Loucy (cell line): Measurements from ENCODE around the gene PGAM5.

Experiments used
- H2AFZ ChIP-seq: fragments of 200-600 bp; sonication (generic); 2 replicates; pipeline ENCODE4 v1.6.0; 2016; ENCODE audit warnings: antibody characterized with exemption, mild to moderate bottlenecking, low read length, moderate library complexity
- H3F3A ChIP-seq: fragments of 200-600 bp; 2 replicates; pipeline ENCODE4 v1.6.0; 2016; ENCODE audit warnings: antibody characterized with exemption, low read depth, mild to moderate bottlenecking
- H3K27me3 ChIP-seq: fragments of 200-600 bp; sonication (generic); 2 replicates; pipeline ENCODE4 v1.6.1; 2014; ENCODE audit warnings: low read length, mild to moderate bottlenecking; ENCODE audit not compliant: insufficient read depth, poor library complexity, severe bottlenecking
- H3K36me3 ChIP-seq: fragments of 200-600 bp; sonication (generic); 2 replicates; pipeline ENCODE4 v1.6.1; 2016; ENCODE audit warnings: low read length; ENCODE audit not compliant: insufficient read depth
- H3K4me1 ChIP-seq: fragments of 200-600 bp; sonication (generic); 2 replicates; pipeline ENCODE4 v1.5.1; 2014; ENCODE audit warnings: low read length, mild to moderate bottlenecking; ENCODE audit not compliant: insufficient read depth, poor library complexity, severe bottlenecking
- H3K4me2 ChIP-seq: fragments of 200-600 bp; sonication (generic); 2 replicates; pipeline ENCODE4 v1.6.0; 2014; ENCODE audit warnings: antibody characterized with exemption, low read length, low read depth, mild to moderate bottlenecking; ENCODE audit not compliant: poor library complexity, severe bottlenecking
- H3K4me3 ChIP-seq: fragments of 200-600 bp; sonication (generic); 2 replicates; pipeline ENCODE4 v1.5.1; 2014; ENCODE audit warnings: low read length, mild to moderate bottlenecking, mixed read lengths; ENCODE audit not compliant: poor library complexity, severe bottlenecking
- H3K79me2 ChIP-seq: fragments of 200-600 bp; sonication (generic); 2 replicates; pipeline ENCODE4 v1.6.1; 2014; ENCODE audit warnings: low read length; ENCODE audit not compliant: insufficient read depth
- H3K9ac ChIP-seq: fragments of 200-600 bp; sonication (generic); 2 replicates; pipeline ENCODE4 v1.6.0; 2014; ENCODE audit warnings: mild to moderate bottlenecking, low read depth, low read length, moderate library complexity; ENCODE audit not compliant: poor library complexity, severe bottlenecking
- H3K9me2 ChIP-seq: fragments of 200-600 bp; sonication (generic); replicated peaks from 2 replicates; pipeline ENCODE4 v1.6.1; 2016; ENCODE audit warnings: low read depth, low read length, mixed read lengths
- H3K9me3 ChIP-seq: fragments of 200-600 bp; sonication (generic); 2 replicates; pipeline ENCODE4 v1.6.1; 2014; ENCODE audit warnings: mild to moderate bottlenecking, antibody characterized with exemption, low read length, low read depth; ENCODE audit not compliant: insufficient read depth
- H4K20me1 ChIP-seq: fragments of 200-600 bp; sonication (generic); 2 replicates; pipeline ENCODE4 v1.6.0; 2014; ENCODE audit warnings: antibody characterized with exemption, low read length, mild to moderate bottlenecking; ENCODE audit not compliant: insufficient read depth, poor library complexity, severe bottlenecking
- CTCF ChIP-seq: fragments of 200-600 bp; sonication (generic); conservative IDR thresholded peaks from 2 replicates; pipeline ENCODE4 v1.5.1; 2014; ENCODE audit warnings: mild to moderate bottlenecking, antibody characterized with exemption, low read length
- EZH2phosphoT487 ChIP-seq: fragments of 200-600 bp; IDR thresholded peaks from 2 replicates; pipeline ENCODE4 v1.6.1; 2018; ENCODE audit warnings: antibody characterized with exemption, mild to moderate bottlenecking, moderate library complexity, borderline replicate concordance

Gene PGAM5

GRCh38 chr12:132740652-132741051 lies 30.0 kb downstream of the PGAM5 start:
- Histone ChIP-seq H2AFZ (no peak overlapping the region), H3K27me3 (no peaks in the 10 kb centered on the region), H3F3A (no peaks in the 10 kb centered on the region), H3K9me3 (no peaks in the 10 kb centered on the region), H3K36me3 (peaks cover 89% of the 10 kb centered on the region; the same call in 1 of the 2 replicates), H3K9ac (no peak overlapping the region), H3K9me2 (no peaks in the 10 kb centered on the region), H3K79me2 (peaks cover 31% of the 10 kb centered on the region), H4K20me1 (peaks cover 3% of the 10 kb centered on the region), H3K4me2 (no peak overlapping the region), H3K4me3 (no peak overlapping the region), H3K4me1 (no peaks in the 10 kb centered on the region)
- TF ChIP-seq EZH2phosphoT487 = no peak
- no peak for TF ChIP-seq CTCF

- peaks cover 3% of the 10 kb centered on the region for H4K20me1 ChIP-seq
- H3K9ac ChIP-seq = no peak overlapping the region
- H3K4me2 ChIP-seq = no peak overlapping the region
- no peak overlapping the region for H3K4me3 ChIP-seq
- no peak for TF ChIP-seq EZH2phosphoT487
- no peak for TF ChIP-seq CTCF
- no peaks in the 10 kb centered on the region for H3K9me3 ChIP-seq
- H2AFZ ChIP-seq = no peak overlapping the region
- H3K36me3 ChIP-seq = peaks cover 90% of the 10 kb centered on the region; the same call in 1 of the 2 replicates
- no peaks in the 10 kb centered on the region for H3K4me1 ChIP-seq
- no peaks in the 10 kb centered on the region for H3K9me2 ChIP-seq
- no peaks in the 10 kb centered on the region for H3F3A ChIP-seq
- H3K79me2 ChIP-seq = peaks cover 31% of the 10 kb centered on the region
- H3K27me3 ChIP-seq = no peaks in the 10 kb centered on the region
Measured at GRCh38 chr12:132741620-132742019, 31.0 kb downstream of the PGAM5 start.

GRCh38 chr12:132743831-132744230 lies 33.2 kb downstream of the PGAM5 start:
- Histone ChIP-seq H3K36me3 (peaks cover 93% of the 10 kb centered on the region; the same call in 1 of the 2 replicates), H3K4me2 (no peak overlapping the region), H3K9me2 (no peaks in the 10 kb centered on the region), H3K9ac (no peak overlapping the region), H3F3A (no peaks in the 10 kb centered on the region), H2AFZ (no peak overlapping the region), H3K4me3 (no peak overlapping the region), H3K27me3 (no peaks in the 10 kb centered on the region), H3K79me2 (peaks cover 31% of the 10 kb centered on the region), H4K20me1 (peaks cover 3% of the 10 kb centered on the region), H3K4me1 (no peaks in the 10 kb centered on the region), H3K9me3 (no peaks in the 10 kb centered on the region)
- TF ChIP-seq CTCF (no peak), EZH2phosphoT487 (no peak)
